ENCODE data around the gene DGAT2.

DGAT2 gene

DNA sequence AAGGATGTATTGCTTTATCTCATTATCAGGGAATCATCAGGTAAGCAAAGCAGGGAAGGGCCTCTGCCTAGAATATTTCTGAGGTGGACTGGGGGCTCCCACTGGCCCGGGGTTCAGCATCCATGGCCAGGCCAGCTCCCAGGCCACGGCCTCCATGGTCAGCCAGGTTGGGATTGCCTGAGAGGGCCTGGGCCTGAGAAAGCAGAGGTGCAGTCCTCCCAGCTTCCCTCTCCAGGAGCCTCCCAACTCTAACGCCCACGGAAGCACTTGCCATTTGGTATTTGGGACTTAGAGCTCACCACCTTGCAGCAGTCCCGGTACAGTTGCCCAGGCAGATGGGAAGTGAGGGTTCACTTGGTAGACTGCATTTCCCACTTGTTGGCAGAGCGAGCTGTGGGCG lies 12.7 kb downstream of the DGAT2 start:
- DNase-seq = no peak

DNA sequence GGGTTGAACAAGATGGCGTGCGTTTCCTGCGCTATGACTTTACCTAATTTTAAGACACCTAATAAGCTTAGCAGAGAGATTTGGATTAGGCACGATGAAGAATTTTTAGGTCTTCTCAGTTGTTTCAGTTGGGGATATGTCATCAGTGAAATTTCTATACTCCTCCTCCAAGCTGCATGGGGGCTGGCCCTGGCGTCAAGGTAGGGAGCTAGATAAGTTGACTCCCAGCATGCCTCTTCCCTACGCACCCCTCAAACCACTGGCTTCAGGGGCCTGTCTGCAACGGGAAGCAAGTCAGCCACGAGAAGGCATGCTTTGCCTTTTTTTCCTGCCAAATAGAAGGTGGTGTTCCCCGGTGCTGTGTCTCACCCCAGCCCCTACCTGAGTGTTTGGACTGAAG lies 13.3 kb downstream of the DGAT2 start:
- DNase-seq = no peak

DNA sequence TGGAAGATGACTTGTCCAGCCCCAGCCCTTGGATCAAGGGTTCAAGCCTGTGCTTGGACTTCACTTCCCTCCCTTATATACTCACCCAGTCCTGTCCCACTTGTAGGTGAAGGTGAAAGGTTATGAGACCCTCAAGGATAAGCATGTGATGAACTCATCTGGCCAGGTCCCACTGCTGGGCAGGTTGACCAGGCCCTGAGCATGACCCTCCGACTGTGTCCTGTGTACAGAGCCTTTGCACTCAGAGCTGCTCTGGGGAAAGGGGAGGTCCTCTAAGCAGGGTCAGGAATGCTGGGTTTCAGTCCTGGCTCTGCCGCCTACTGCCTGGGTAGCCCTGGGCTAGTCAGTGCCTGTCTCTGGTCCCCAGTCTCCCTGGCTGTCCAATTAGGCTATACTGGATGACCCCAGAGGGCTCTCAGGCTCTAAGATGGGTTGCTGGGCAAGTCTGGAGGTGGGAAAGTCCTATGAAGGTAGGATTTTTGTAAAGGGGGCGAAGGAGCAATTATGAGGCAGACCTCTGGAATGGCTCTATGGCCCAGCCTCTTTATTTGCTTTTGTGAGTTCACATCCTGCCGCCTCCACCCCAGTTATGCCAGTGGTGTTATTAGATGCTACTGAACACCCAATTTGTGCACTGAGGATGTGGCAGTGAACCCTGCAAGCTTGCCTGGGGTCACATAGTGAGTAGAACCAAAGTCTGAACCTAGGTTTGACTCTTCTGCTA lies 14.1 kb downstream of the DGAT2 start:
- no peak for DNase-seq

GRCh38 chr11:75783416-75784084 lies 15.0 kb downstream of the DGAT2 start:
- no peak for DNase-seq

- no peak for DNase-seq
Observed at GRCh38 chr11:75784085-75784478, 15.5 kb downstream of the DGAT2 start.

- DNase-seq = no peak
Observed at GRCh38 chr11:75784506-75784905, 15.9 kb downstream of the DGAT2 start.

GRCh38 chr11:75785187-75785586 lies 16.6 kb downstream of the DGAT2 start:
- DNase-seq = no peak

DNA sequence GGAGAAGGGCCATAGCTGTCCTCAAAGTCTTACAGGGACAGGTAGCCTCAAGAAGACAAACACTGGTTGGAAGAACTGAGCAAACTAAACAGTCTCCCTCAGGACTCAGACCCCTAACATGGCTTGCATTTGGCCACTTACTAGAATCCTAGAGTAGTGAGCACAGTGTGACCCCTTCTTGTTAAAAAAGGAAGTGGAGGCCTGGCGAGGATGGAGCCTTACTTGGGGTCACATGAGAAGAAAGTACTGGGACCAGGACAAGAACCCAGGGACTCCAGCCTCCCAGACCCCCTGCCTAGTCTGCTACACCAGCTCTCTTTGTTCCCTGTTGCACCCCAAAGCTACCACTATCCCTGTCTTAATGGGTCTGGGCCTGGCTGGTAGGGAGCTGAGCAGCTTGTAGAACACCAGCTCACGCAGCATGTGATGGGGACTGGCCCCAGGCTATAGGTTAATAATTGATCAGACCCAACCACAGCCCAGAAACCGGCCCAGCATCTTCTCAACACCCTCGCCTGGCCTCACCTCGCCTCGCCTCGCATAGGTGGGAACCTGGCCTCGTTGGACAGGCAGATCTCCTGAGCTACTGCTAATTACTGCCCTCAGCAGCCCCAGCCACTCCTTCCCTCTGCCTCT lies 17.6 kb downstream of the DGAT2 start:
- DNase-seq = no peak

DNA sequence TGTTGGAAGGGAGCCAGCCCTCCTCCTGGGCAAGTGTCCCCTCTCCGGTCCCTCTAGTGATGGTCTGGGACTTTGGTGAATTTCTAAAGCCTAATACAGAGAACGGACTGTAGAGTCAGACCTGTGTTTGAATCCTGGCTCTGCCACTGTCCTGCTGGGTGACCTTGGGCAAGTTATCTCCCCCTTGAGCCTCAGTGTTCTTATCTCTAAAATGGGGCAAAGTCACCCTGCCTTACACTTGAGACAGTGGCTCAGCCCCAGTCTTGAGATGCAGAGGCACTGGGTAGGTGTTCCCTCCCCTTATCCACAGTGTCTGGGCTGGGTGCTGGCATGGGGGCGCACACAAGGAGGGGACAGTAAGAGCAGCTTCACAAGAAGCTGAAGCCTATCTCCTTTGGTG lies 20.9 kb downstream of the DGAT2 start:
- DNase-seq = no peak

DNA sequence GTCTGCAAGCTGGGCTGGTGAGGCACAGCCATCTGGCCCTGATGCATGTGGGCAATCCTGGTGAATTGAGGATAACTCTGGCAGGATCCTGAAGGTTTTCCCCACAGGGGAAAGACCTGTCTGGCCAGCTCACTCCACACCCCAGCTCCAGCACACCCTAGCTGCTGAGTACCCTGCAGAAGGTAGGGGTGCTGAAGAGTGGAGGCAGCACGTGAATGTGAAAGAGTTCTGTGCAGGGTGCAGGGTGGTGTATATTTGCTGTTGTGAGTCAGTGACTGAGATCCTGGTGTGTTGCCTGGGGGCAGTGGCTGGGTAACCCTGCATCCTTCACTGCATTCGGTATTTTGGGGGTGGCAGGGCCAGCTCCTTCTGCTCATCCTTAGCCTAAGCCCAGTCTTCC lies 22.4 kb downstream of the DGAT2 start:
- no peak for DNase-seq

- no peak for DNase-seq
Observed at GRCh38 chr11:75792127-75792731, 23.7 kb downstream of the DGAT2 start.

DNA sequence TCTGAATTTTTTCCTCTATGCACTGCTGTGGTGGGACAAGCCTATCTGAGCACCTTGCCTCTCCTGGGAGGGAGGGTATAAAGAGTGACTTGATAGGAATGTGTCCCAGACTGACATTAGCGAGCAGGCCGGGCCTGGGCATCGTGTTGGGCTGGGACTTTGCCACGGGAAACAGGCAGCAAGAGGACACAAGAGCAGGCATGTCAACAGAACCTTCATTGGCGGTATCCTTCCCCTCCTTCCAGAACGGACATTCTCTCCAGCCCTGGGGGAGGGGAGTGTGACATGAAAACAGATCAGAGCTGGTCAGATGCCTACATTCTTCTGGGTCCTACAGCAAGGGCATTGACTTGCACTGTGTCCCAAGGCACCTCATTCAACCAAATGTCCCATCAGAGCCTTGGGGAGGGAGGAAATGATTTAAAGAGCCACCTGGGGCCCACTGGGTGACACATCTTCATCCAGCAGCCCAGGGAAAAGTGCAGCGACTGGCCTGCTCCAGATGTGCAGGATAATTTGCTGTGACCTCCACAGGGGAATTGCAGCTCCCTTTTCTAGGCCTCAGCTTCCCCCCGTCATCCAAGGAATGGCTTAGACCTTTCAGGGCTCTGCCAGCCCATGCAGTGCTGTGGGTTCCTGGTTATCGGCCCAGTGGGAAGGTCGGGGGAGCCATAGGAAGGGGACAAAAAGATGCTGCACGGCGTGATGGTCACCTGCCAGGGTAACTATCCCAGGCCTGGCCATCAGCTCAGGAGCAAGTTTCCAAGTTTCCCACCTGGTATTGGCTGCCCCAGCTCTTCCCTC lies 24.6 kb downstream of the DGAT2 start:
- no peak for DNase-seq

GRCh38 chr11:75793966-75794365 lies 25.4 kb downstream of the DGAT2 start:
- no peak for DNase-seq

DNA sequence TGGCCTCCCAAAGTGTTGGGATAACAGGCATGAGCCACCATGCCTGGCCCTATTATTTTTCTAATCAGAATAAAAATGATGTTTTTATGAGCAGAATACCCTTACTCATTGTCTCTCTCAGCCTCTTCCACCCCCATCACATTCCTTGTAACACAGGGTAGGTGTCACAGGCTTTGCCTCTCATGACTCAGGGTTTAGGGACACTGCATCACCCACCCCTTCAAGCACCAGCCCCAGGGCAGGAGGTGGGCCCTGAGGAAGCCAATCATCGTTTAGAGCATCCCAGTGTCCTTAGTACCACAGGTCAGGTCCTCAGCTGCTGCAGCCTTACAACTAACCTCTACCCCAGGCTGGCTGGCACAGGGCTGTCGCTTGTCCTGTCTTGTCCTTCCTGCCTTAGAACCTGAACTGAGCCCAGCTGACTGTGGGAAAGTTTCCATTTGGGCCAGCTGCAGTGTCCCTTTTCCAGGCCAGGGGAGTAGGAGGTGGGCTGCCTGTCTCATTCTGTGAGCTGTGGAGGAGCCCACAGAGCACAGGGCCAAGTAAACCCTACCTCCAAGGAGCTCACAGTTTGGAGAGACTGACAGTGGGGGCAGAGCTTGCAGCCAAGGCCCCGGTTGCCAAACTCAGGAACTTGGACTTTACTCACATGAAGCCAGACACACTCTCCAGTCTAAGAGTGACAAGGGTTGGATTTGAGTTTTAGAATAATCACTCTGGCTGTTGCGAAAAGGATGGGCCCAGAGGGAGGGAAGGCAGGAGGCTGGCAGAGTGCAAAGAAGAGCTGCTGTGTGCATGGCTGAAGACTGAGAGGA lies 26.9 kb downstream of the DGAT2 start:
- DNase-seq = no peak

DNA sequence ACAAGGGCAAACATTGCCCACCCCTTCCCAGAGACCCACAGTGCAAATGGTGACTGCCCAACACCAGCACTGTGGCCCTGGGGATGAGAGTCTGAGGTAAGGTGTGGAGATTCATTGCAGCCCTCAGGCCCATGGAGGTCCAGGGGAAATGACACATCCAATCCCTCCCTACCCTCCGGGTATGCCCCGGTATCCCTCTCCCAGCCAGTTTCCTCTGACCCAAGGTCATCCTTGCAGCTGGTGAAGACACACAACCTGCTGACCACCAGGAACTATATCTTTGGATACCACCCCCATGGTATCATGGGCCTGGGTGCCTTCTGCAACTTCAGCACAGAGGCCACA lies 27.5 kb downstream of the DGAT2 start:
- no peak for DNase-seq

GRCh38 chr11:75797116-75797515 lies 28.5 kb downstream of the DGAT2 start:
- no peak for DNase-seq

DNA sequence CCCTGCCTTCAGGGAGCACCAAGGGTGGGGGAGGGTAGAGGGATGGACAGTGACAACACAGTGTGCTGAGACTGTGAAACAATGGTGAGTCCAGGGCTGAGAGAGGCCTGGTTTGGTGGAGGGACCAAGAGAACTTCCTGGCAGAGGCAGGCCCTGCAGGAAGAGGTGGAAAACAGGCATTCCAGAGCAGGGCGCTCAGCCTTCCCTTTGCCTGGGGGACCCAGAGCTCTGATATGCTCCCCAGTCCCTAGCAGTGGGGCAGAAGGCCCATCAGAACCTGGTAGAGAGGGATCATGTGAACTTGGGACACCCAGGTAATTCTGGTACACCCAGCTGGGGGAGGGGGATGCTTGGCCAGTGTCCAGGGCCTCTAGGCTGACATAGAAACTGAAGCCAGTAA lies 29.2 kb downstream of the DGAT2 start:
- no peak for DNase-seq

DNA sequence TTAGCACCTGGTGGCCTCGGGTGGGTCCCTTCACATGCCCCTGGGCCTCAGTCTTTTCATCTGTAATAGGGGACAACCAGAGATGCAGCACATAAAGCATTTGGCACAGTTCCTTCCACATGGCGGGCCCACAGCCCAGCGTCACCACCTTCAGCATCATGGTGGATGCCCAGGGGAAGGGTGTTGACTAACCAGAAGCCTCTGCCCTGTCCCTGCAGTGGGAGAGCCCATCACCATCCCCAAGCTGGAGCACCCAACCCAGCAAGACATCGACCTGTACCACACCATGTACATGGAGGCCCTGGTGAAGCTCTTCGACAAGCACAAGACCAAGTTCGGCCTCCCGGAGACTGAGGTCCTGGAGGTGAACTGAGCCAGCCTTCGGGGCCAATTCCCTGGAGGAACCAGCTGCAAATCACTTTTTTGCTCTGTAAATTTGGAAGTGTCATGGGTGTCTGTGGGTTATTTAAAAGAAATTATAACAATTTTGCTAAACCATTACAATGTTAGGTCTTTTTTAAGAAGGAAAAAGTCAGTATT lies 31.6 kb downstream of the DGAT2 start:
- no peak for DNase-seq

- DNase-seq = no peak
Observed at GRCh38 chr11:75800728-75801361, 32.3 kb downstream of the DGAT2 start.

- no peak for DNase-seq
Observed at GRCh38 chr11:75801362-75802020, 32.9 kb downstream of the DGAT2 start.

Measured in NCI-H2171 treated with DMSO at 0.1 percent for 48 hours (cell line).